ENCODE data around the gene GPAT3.
"Not testable (repeated sequence)": the region's sequence is repeated elsewhere in the genome, so short reads cannot be mapped to it uniquely, and the experiment has no call there.

Gene GPAT3

GRCh38 chr4:83604321-83604720, 68.4 kb downstream of the GPAT3 start:
- DNase-seq (no peak), ATAC-seq (no peak)

- DNase-seq (no peak), ATAC-seq (no peak)
Measured at GRCh38 chr4:83605210-83605609, 69.3 kb downstream of the GPAT3 start.

GRCh38 chr4:83605744-83606172, 69.8 kb downstream of the GPAT3 start:
- ATAC-seq (no peak), DNase-seq (no peak)

- no peak for ATAC-seq
- DNase-seq = no peak
Measured at GRCh38 chr4:83606460-83606859, 70.6 kb downstream of the GPAT3 start.

- ATAC-seq (no peak), DNase-seq (no peak)
Measured at GRCh38 chr4:83606898-83607297, 71.0 kb downstream of the GPAT3 start.

- no peak for DNase-seq
- no peak for ATAC-seq
Measured at GRCh38 chr4:83609365-83609764, 73.5 kb downstream of the GPAT3 start.

- no peak for ATAC-seq
Measured at GRCh38 chr4:83610729-83611128, 74.8 kb downstream of the GPAT3 start.

GRCh38 chr4:83613023-83613422, 77.1 kb downstream of the GPAT3 start:
- ATAC-seq = no peak
- no peak for DNase-seq

More at GRCh38 chr4:83610729-83611128, 74.8 kb downstream of the GPAT3 start:
- DNase-seq = no peak

GRCh38 chr4:83613994-83614393, 78.1 kb downstream of the GPAT3 start:
- DNase-seq (no peak), ATAC-seq (no peak)

- DNase-seq = no peak
- ATAC-seq = no peak
Measured at GRCh38 chr4:83616252-83616651, 80.3 kb downstream of the GPAT3 start.

GRCh38 chr4:83617371-83618035, 81.6 kb downstream of the GPAT3 start:
- DNase-seq = no peak
- ATAC-seq = no peak

GRCh38 chr4:83618431-83618830, 82.5 kb downstream of the GPAT3 start:
- no peak for ATAC-seq
- DNase-seq = no peak

GRCh38 chr4:83618991-83619645, 83.2 kb downstream of the GPAT3 start:
- DNase-seq = no peak
- ATAC-seq = no peak

GRCh38 chr4:83622127-83622526, 86.2 kb downstream of the GPAT3 start:
- DNase-seq, ATAC-seq: not testable (repeated sequence)

- no peak for DNase-seq
Measured at GRCh38 chr4:83625821-83626220, 89.9 kb downstream of the GPAT3 start.

GRCh38 chr4:83626245-83626836, 90.4 kb downstream of the GPAT3 start:
- ATAC-seq (no peak), DNase-seq (no peak)

More at GRCh38 chr4:83625821-83626220, 89.9 kb downstream of the GPAT3 start:
- ATAC-seq = no peak

- ATAC-seq (no peak), DNase-seq (no peak)
Measured at GRCh38 chr4:83629945-83630721, 94.2 kb downstream of the GPAT3 start.

GRCh38 chr4:83631066-83631465, 95.2 kb downstream of the GPAT3 start:
- no peak for ATAC-seq
- DNase-seq = no peak

- no peak for ATAC-seq
- no peak for DNase-seq
Measured at GRCh38 chr4:83636930-83637329, 101.0 kb downstream of the GPAT3 start.

- ATAC-seq (peak; percentile 43), DNase-seq (peak; percentile 55)
Measured at GRCh38 chr4:83639849-83640493, 104.1 kb downstream of the GPAT3 start.

GRCh38 chr4:83643036-83643435, 107.1 kb downstream of the GPAT3 start:
- DNase-seq = no peak
- no peak for ATAC-seq

Data from stimulated activated naive CD8-positive, alpha-beta T cell treated with anti-CD3 and anti-CD28 coated beads, Interleukin-15, Interleukin-2, amounts not matched to agents 100 U/mL and 50 U/mL, for 24 hours (primary cell).